Measurements from ENCODE around the gene TRIM10.

- TF ChIP-seq CTCF (IDR thresholded peaks at IDR 0.05; ENCODE audit: low read length) (no peak), EZH2 (optimal IDR thresholded peaks at IDR 0.05; ENCODE audit: low read depth, low read length) (no peak), EZH2phosphoT487 (IDR thresholded peaks at IDR 0.05; ENCODE audit: low read length) (no peak)
Measured at GRCh38 chr6:30160785-30161531, at the start of gene TRIM10.

Measured in MM.1S (cell line).